ENCODE measurements around the gene BPHL.
A peak's percentile ranks its signal among the peaks of the same experiment; 100 is the strongest.
"Not testable (repeated sequence)": the region's sequence is repeated elsewhere in the genome, so short reads cannot be mapped to it uniquely, and the experiment has no call there.

The BPHL gene

GRCh38 chr6:3118353-3119039 is at the start of gene BPHL:
TSS of gene BPHL (plus strand) at chr6:3118711. CDS start at chr6:3118741, 30 bp downstream.
- peak; percentile 98 to 100 for DNase-seq (ENCODE audit: low read depth in 2 of 2)

DNA sequence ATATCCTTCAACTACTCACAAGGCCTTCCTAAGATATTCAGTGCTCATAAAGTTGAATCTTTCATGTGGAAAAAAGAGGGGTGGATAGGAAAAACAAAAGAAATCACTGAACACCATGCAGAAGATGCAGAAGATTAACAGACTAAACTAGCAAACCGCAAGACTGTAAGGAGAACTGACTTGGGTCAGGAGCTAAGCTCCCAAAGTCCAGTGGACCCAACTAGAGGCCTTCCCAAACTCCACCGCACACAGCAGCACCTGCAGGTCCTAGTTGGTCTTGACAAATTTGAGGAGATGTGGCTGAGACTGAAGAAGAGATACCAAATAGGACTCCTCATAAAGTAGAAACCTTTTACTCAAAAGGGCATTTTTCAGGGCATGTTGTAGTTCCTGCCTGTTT is 46.9 kb upstream of the BPHL start:
- no peak for DNase-seq (ENCODE audit: low read depth in 2 of 2)

GRCh38 chr6:3072798-3073197 is 45.7 kb upstream of the BPHL start:
- DNase-seq (ENCODE audit: low read depth in 2 of 2): no peak

- no peak for DNase-seq (ENCODE audit: low read depth in 2 of 2)
These were observed 45.1 kb upstream of the BPHL start for GRCh38 chr6:3073382-3073781.

DNA sequence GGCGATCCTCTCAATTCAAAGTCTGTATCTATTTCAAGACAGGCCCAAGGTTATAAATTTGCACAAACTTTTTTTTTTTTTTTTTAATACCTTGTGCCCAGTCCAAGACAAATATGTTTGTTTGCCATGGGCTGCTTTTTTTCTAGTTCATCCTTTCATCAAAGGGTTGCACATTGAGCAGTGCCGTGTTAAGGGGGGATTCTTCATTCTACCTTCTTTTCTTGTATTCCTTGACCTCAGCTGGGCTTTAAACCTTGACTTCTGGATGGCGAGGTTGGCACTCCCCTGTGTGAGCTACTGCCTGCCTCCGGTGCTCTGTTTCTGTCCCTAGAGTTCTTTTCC is 42.8 kb upstream of the BPHL start:
- DNase-seq (ENCODE audit: low read depth in 2 of 2): no peak

DNA sequence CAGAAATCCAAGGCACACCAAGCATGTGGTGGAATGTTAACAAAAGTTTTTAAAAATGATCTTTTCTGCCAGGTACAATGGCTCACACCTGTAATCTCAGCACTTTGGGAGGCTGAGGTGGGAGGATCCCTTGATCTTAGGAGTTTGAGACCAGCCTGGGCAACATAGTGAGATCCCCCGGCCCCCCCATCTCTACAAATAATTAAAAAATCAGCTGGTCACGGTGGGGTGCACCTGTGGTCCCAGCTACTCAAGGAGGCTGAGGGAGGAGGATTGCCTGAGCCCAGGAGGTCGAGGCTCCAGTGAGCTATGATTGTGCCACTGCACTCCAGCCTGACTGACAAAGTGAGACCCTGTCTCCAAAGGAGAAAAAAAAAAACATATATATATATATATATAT is 42.2 kb upstream of the BPHL start:
- DNase-seq (ENCODE audit: low read depth in 2 of 2): no peak

DNA sequence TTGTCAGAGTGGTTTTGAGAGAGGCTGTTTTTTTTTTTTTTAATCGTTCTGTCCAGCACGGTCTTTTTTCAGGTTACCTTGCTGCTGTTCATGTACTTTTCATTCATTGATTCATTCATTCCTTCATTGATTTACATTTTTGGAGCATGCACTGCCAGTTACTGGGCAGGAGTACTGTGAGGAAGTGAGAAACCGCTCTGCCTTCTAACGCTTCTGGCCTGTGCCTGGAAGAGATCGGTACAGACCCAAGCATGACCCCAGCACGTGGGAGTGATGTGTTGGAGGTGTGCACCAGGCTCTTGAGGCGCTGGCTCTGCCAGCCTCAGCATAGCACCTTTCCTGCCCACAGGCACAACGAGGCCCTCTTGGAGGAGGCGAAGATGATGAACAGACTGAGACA is 41.1 kb upstream of the BPHL start:
- DNase-seq (ENCODE audit: low read depth in 2 of 2): no peak

- not testable (repeated sequence) for DNase-seq (ENCODE audit: low read depth in 2 of 2)
These were observed 39.6 kb upstream of the BPHL start for GRCh38 chr6:3078952-3079351.

GRCh38 chr6:3079682-3080081 is 38.8 kb upstream of the BPHL start:
- DNase-seq (ENCODE audit: low read depth in 2 of 2): no peak

DNA sequence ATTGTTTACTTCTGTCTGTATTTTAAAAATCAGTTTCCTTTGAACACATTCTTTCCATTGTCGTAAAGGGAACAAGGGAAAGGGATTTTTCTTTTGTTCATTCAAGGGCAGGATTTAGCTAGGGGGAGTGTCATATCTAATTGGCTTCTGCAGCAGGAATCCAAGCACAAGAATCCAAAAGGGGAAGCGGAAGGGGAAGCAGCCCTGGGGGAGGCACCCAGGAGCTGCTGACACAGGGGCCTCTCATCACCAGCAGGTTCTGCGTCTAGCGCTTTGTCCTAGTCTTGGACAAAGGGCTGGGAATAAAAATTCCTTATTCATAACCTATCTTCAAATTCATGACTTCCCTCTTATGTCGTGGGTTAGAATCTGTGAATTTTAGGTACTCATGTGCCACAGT is 36.6 kb upstream of the BPHL start:
- DNase-seq (ENCODE audit: low read depth in 2 of 2): no peak

GRCh38 chr6:3085074-3085473 is 33.4 kb upstream of the BPHL start:
- DNase-seq (ENCODE audit: low read depth in 2 of 2): no peak

- no peak for DNase-seq (ENCODE audit: low read depth in 2 of 2)
These were observed 32.1 kb upstream of the BPHL start for GRCh38 chr6:3086282-3086946.

- no peak for DNase-seq (ENCODE audit: low read depth in 2 of 2)
These were observed 30.1 kb upstream of the BPHL start for GRCh38 chr6:3088446-3088845.

DNA sequence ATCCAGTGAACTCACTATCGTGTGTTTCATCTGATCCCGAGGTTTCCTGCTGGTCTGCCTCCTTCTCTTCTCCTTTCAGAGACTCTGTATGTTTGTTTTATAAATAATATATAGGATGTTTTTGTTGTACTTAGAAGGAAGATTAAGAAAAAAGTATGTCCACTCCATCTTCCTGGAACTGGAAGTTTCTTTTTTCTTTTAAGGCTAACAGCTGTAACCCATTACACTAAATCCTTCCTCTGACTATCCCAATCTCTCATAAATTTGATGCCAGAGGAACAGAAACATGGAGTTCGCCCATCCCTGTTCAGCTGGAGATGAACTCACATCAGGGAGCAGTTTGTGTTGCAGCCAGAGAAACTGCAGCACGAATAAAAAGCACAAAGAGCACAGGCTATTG is 29.5 kb upstream of the BPHL start:
- DNase-seq (ENCODE audit: low read depth in 2 of 2): no peak

- no peak for DNase-seq (ENCODE audit: low read depth in 2 of 2)
These were observed 28.5 kb upstream of the BPHL start for GRCh38 chr6:3090013-3090412.

DNA sequence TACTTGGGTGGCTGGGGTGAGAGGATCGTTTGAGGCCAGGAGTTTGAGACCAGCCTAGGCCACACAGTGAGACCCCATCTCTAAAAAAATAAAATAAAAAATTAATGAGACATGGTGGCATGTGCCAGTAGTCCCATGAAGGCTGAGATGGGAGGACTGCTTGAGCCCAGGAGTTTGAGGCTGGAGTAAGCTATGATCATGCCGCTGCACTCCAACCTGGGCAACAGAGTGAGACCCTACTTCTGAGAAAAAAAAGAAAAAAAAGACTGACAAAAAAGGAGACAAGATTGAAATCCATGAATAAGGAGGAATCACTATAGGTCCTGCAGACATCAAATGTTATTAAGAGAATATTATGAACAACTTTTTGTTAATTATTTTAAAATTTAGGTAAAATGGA is 23.7 kb upstream of the BPHL start:
- no peak for DNase-seq (ENCODE audit: low read depth in 2 of 2)

DNA sequence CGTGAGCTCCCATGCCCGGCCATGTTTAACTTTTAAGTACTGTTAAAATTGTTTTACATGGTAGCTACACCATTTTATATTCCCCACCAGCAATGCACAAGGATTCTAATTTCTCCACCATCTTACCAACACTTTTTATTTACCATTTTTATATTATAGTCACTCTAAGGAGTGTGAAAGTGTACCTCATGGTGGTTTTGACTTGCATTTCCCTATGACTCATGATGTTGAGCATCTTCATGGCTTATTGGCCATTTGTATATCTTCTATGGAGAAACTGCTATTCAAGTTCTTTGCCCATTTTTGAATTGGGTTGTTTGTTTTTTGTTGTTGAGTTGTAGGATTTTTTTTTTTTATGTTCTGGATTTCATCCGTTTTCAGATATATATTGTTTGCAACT is 15.6 kb upstream of the BPHL start:
- no peak for DNase-seq (ENCODE audit: low read depth in 2 of 2)

- no peak for DNase-seq (ENCODE audit: low read depth in 2 of 2)
These were observed 9.6 kb upstream of the BPHL start for GRCh38 chr6:3108746-3109414.

- DNase-seq (ENCODE audit: low read depth in 2 of 2): no peak
These were observed 8.8 kb upstream of the BPHL start for GRCh38 chr6:3109761-3110160.

GRCh38 chr6:3114377-3114776 is 4.1 kb upstream of the BPHL start:
- no peak for DNase-seq (ENCODE audit: low read depth in 2 of 2)

DNA sequence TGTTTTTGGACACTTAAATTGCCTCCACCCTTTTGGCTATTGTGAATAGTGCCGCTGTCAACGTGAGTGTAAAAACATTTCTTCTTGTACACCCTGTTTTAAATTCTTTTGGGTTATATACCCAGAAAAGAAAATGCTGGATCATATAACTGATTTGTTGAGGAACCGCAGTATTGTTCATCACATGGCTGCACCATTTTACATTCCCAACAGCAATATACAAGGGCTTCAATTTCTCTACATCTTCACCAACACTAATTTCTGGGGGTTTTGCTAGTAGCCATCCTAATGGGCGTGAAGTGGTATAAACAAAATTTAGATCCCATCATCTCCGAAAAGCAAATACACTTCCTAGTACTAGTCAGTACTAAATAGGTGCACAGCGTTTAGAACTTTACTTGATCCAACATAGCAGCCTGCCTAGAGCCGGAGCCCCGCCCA is 579 bp upstream of the BPHL start:
- no peak for DNase-seq (ENCODE audit: low read depth in 2 of 2)

DNA sequence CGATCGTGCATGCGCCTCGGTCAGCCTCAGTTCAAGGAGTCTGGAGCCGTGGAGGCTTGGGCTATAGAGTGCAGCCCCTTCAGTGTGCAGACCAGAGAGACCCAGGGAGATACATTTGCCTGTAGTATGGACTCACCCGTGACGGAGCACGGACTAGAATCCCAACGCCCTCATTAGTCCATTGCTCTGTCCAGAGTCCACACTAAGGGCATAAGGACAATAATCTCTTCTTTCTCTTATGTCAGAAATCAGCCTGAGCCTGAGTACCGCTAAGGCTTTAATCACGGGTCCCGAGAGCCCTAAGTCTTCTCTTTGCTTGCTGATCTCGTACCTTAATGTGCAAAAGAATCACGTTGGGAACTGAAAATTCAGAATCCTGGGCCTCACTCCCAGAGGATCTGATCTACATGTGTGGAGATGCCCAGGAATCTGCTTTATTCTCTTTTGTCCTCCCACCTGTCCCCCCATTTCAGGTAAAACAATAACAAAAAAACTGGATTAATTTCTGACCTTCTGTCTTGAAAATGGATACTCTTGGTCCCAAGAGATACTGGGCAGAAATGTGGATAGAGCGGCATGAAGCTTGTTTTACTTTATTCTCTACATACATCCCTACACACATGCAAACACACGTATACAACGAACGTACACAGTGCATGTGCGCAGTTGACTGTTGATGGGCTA is 671 bp downstream of the BPHL start:
- no peak for DNase-seq (ENCODE audit: low read depth in 2 of 2)

DNA sequence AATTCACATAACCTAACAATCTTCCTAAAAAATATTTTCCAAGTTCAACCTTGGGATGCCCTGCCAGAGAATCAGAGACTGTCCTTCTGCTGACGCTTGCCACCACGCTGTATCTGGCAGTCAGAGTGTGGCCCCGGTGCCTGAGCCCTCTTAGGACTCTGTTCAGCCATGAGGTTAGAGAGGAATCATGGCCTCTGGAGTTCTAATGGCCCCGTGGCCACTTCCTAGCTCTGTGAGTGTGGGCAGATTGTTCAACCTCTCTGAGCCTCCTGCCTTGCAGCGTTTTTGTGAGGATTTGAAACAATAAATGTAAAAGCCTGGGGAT is 2.2 kb downstream of the BPHL start:
- no peak for DNase-seq (ENCODE audit: low read depth in 2 of 2)

All from stimulated activated CD4-positive, alpha-beta T cell treated with anti-CD3 and anti-CD28 coated beads, Interleukin-1b, Interleukin-23, amount 100 ng/mL, for 1 hour (primary cell).